ENCODE data around the gene GLI3.

The GLI3 gene

GRCh38 chr7:41994746-41995110 is 242.3 kb downstream of the GLI3 start:
- peaks cover 0 to 1% of the 10 kb centered on the region in 2 experiments; a peak in 1 of 3 replicates for H3K36me3 ChIP-seq (ENCODE audit: control insufficient read depth in 2 of 2, insufficient read depth in 1 of 2, low read length in 2 of 2)
- POLR2A ChIA-PET = no interaction called here
- TF ChIP-seq KLF8 (tag by site-specific recombination; IDR thresholded peaks at IDR 0.05) (no peak), KLF16 (tag by site-specific recombination; IDR thresholded peaks at IDR 0.05) (no peak), ZBTB17 (tag by site-specific recombination; IDR thresholded peaks at IDR 0.05) (no peak), ZNF747 (tag by site-specific recombination; IDR thresholded peaks at IDR 0.05) (no peak), ZNF629 (tag by site-specific recombination; IDR thresholded peaks at IDR 0.05) (no peak), ZNF624 (tag by site-specific recombination; IDR thresholded peaks at IDR 0.05) (no peak), YY2 (tag by site-specific recombination; IDR thresholded peaks at IDR 0.05) (no peak), ZBTB20 (tag by site-specific recombination; IDR thresholded peaks at IDR 0.05) (no peak), PRDM2 (tag by site-specific recombination; IDR thresholded peaks at IDR 0.05; ENCODE audit: borderline replicate concordance) (no peak), GLI4 (tag by site-specific recombination; IDR thresholded peaks at IDR 0.05) (no peak), ZNF510 (tag by site-specific recombination; IDR thresholded peaks at IDR 0.05; ENCODE audit: insufficient replicate concordance) (no peak), ZBTB8A (tag by site-specific recombination; IDR thresholded peaks at IDR 0.05) (no peak), TRIM28 (IDR thresholded peaks at IDR 0.05; ENCODE audit: borderline replicate concordance, low read length) (no peak)

GRCh38 chr7:41994036-41994745 is 242.8 kb downstream of the GLI3 start:
- Histone ChIP-seq H3K4me1 (ENCODE audit: control insufficient read depth, insufficient read depth, low read length) (peaks cover 47% of the 10 kb centered on the region), H3K4me3 (ENCODE audit: low read depth, low read length) (no peak overlapping the region), H3K27ac (ENCODE audit: extremely low read depth, low read depth, low read length) (no peak overlapping the region), H3K9me3 (ENCODE audit: control insufficient read depth, insufficient read depth, low read depth, low read length) (no peaks in the 10 kb centered on the region), H3K36me3 (ENCODE audit: control insufficient read depth in 2 of 2, insufficient read depth in 1 of 2, low read length in 2 of 2) (no peaks in the 10 kb centered on the region)
- ChIA-PET CTCF (interaction anchor here (0.7 kb wide), 1 partner anchor 132 kb away, joined by 3 read pairs; no protein-coding TSS in a partner anchor), POLR2A (no interaction called here)
- no peak for TF ChIP-seq ZNF645 (tag by site-specific recombination; IDR thresholded peaks at IDR 0.05)
- TF ChIP-seq PBX3 (CRISPR knock-in tag; IDR thresholded peaks at IDR 0.05) = no peak
- TF ChIP-seq ZNF2 (tag by site-specific recombination; IDR thresholded peaks at IDR 0.05) = no peak
- no peak for TF ChIP-seq GFI1B (tag by site-specific recombination; IDR thresholded peaks at IDR 0.05)
- no peak for TF ChIP-seq ZNF692 (tag by site-specific recombination; IDR thresholded peaks at IDR 0.05)
- no peak for TF ChIP-seq MZF1 (tag by site-specific recombination; IDR thresholded peaks at IDR 0.05; ENCODE audit: borderline replicate concordance)
- no peak for TF ChIP-seq ZNF362 (tag by site-specific recombination; IDR thresholded peaks at IDR 0.05)
- TF ChIP-seq ZNF548 (tag by site-specific recombination; IDR thresholded peaks at IDR 0.05) = no peak

More at GRCh38 chr7:41994746-41995110, 242.3 kb downstream of the GLI3 start:
- Histone ChIP-seq H3K4me1 (ENCODE audit: control insufficient read depth, insufficient read depth, low read length) (peaks cover 47% of the 10 kb centered on the region), H3K27ac (ENCODE audit: extremely low read depth, low read depth, low read length) (no peak overlapping the region), H3K9me3 (ENCODE audit: control insufficient read depth, insufficient read depth, low read depth, low read length) (no peaks in the 10 kb centered on the region), H3K4me3 (ENCODE audit: low read depth, low read length) (no peak overlapping the region)
- CTCF ChIA-PET = interaction anchor here (0.7 kb wide), 1 partner anchor 14 kb away, joined by 4 read pairs; no protein-coding TSS in a partner anchor
